ENCODE data around the gene DNAAF8.
A peak's percentile ranks its signal among the peaks of the same experiment; 100 is the strongest.

DNAAF8 gene

GRCh38 chr16:4734063-4734729, at the start of gene DNAAF8, which contains the start of gene ANKS3:
TSS of gene DNAAF8 (plus strand) at chr16:4734537. CDS start at chr16:4736515, 1,978 bp downstream.
TSS of gene ANKS3 (minus strand) at chr16:4734271. CDS start at chr16:4730149, 4,122 bp downstream.
- H3K27me3 ChIP-seq (replicated peaks; ENCODE audit: control insufficient read depth, insufficient read depth, low read length) = no peaks in the 10 kb centered on the region
- peak within 1 kb of the TSS; percentile 95 for H3K4me3 ChIP-seq (replicated peaks; ENCODE audit: low read depth, low read length)
- TF ChIP-seq, protein P1, sequence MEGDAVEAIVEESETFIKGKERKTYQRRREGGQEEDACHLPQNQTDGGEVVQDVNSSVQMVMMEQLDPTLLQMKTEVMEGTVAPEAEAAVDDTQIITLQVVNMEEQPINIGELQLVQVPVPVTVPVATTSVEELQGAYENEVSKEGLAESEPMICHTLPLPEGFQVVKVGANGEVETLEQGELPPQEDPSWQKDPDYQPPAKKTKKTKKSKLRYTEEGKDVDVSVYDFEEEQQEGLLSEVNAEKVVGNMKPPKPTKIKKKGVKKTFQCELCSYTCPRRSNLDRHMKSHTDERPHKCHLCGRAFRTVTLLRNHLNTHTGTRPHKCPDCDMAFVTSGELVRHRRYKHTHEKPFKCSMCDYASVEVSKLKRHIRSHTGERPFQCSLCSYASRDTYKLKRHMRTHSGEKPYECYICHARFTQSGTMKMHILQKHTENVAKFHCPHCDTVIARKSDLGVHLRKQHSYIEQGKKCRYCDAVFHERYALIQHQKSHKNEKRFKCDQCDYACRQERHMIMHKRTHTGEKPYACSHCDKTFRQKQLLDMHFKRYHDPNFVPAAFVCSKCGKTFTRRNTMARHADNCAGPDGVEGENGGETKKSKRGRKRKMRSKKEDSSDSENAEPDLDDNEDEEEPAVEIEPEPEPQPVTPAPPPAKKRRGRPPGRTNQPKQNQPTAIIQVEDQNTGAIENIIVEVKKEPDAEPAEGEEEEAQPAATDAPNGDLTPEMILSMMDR (IDR thresholded peaks at IDR 0.05; ENCODE audit: insufficient read depth, low read length, poor library complexity, severe bottlenecking) = no peak
- H3K36me3 ChIP-seq (ENCODE audit: control insufficient read depth, insufficient read depth, low read length) = peaks cover 3% of the 10 kb centered on the region
- peak; percentile 93 for DNase-seq (ENCODE audit: extremely low read depth, insufficient read length)

- DNase-seq (ENCODE audit: extremely low read depth, insufficient read length) = no peak
- Histone ChIP-seq H3K4me3 (replicated peaks; ENCODE audit: low read depth, low read length) (no peak overlapping the region), H3K27me3 (replicated peaks; ENCODE audit: control insufficient read depth, insufficient read depth, low read length) (no peaks in the 10 kb centered on the region), H3K36me3 (ENCODE audit: control insufficient read depth, insufficient read depth, low read length) (peaks cover 46% of the 10 kb centered on the region)
- TF ChIP-seq, protein P1 (IDR thresholded peaks at IDR 0.05; ENCODE audit: insufficient read depth, low read length, poor library complexity, severe bottlenecking) = no peak
These were observed 49.6 kb upstream of the DNAAF8 start for GRCh38 chr16:4684763-4685162.

DNA sequence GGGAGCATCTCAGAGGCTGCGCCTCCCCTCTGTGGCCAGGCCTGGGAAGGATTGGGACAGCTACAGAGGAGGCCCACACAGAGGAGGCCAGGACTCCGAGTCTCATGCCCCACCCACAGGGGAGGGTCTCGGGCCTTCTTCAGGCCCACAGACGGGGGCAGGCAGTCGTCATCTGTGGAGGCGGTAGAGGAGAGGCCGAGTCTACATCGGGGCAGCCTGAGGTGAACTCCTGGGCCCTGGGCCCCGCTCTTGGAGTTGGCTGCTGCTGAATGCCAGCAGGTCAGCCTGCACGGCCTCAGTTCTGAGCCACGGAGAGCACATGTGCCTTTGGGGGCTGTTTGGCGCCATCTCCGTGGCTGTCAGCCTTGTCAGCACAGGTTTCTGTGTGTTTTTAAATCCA, 49.0 kb upstream of the DNAAF8 start:
- H3K27me3 ChIP-seq (replicated peaks; ENCODE audit: control insufficient read depth, insufficient read depth, low read length) = no peaks in the 10 kb centered on the region
- no peak overlapping the region for H3K4me3 ChIP-seq (replicated peaks; ENCODE audit: low read depth, low read length)
- H3K36me3 ChIP-seq (ENCODE audit: control insufficient read depth, insufficient read depth, low read length) = peaks cover 46% of the 10 kb centered on the region
- no peak for DNase-seq (ENCODE audit: extremely low read depth, insufficient read length)
- TF ChIP-seq, protein P1 (IDR thresholded peaks at IDR 0.05; ENCODE audit: insufficient read depth, low read length, poor library complexity, severe bottlenecking) = no peak

DNA sequence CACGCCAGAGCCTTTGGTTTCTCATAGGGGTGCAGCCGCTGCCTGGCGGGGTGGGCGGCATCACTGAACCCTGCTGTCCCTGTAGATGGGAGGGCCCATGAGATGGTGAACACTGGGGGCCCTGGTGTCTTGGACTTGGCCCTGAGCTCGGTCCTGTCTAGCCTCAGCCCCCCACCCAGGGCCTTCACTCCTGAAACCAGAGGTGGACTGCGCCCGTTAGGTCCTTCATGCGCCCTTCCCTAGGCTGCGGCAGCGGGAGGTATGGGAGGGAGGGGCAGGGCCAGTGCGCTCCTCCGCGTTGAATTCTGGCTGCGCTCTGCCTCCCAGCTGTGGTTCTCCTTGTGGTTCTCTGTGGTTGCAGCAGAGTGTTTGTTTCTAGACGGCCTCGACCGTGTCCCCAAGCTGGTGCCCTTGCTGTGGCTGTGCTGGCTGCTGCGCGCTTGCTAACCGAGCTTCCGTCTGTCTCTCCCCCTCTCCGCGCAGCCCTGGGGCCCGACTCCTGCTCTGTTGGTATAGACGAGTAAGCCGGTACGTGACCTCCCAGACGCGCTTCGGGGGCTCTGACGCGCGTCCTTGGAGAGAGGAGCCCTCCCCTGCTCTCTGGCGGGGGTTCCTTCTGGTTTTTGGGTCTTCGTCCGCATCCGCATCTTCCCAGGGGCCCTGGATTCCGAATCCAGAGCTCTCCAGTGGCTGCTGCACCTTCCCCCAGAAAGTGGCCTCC, 48.4 kb upstream of the DNAAF8 start:
- TF ChIP-seq, protein P1 (IDR thresholded peaks at IDR 0.05; ENCODE audit: insufficient read depth, low read length, poor library complexity, severe bottlenecking) = no peak
- no peak overlapping the region for H3K4me3 ChIP-seq (replicated peaks; ENCODE audit: low read depth, low read length)
- peaks cover 48% of the 10 kb centered on the region for H3K36me3 ChIP-seq (ENCODE audit: control insufficient read depth, insufficient read depth, low read length)
- no peak for DNase-seq (ENCODE audit: extremely low read depth, insufficient read length)
- H3K27me3 ChIP-seq (replicated peaks; ENCODE audit: control insufficient read depth, insufficient read depth, low read length) = no peaks in the 10 kb centered on the region

DNA sequence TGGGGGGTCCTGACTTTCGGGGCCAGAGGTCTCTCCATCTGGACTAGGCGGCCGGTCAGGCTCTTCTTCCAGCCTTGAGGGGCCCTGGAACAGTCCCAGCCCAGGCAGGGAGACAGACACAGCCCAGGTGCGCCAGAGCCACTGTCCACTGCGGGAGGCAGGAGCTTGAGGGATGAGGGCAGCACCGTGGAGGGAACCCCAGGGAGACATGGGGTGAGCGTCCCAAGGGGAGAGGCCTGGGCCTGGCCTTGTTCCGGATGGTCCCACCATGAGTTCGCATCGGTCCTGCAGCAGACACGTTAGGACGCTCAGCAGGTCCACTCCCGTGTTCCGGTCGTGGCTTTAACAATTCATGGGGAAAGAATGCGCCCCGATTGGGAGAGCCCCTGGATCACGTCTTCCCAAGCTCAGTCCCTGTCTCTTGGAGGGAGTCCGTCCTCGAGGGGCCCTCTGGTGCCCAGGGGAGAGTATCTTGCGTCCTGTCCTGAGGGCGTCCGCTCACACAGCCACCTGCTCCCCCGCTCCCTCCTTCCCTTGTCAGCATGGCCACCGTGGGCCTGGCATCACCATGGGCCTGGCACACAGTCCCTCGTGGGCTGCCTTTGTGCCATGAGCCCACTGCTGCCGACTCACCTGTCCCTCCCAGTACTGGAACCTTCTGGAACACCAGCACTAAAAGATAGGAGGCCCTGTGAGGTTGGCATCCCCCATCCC, 47.7 kb upstream of the DNAAF8 start:
- no peaks in the 10 kb centered on the region for H3K27me3 ChIP-seq (replicated peaks; ENCODE audit: control insufficient read depth, insufficient read depth, low read length)
- TF ChIP-seq, protein P1 (IDR thresholded peaks at IDR 0.05; ENCODE audit: insufficient read depth, low read length, poor library complexity, severe bottlenecking) = no peak
- peaks cover 45% of the 10 kb centered on the region for H3K36me3 ChIP-seq (ENCODE audit: control insufficient read depth, insufficient read depth, low read length)
- no peak overlapping the region for H3K4me3 ChIP-seq (replicated peaks; ENCODE audit: low read depth, low read length)
- DNase-seq (ENCODE audit: extremely low read depth, insufficient read length) = no peak
